Ovary (tissue), 3 donors: ENCODE measurements around the gene PLCL1.

Experiments used
- CTCF ChIP-seq, 3 donors: fragments of 450-650 bp in 2 of 3; fragments of 200-600 bp in 1 of 3; IDR thresholded peaks; one replicate each; pipeline versions ENCODE4 v1.5.1 to v1.8.0; 2016 to 2022; ENCODE audit warnings: antibody characterized with exemption in 3 of 3, mild to moderate bottlenecking in 1 of 3
- POLR2A ChIP-seq: fragments of 450-650 bp; IDR thresholded peaks from one replicate; pipeline ENCODE4 v1.6.1; 2017; ENCODE audit warnings: antibody characterized with exemption, mild to moderate bottlenecking, moderate library complexity
- donor health status: DM: no; HTN: no; CAD: no.

- TF ChIP-seq POLR2A = no peak
- TF ChIP-seq CTCF (IDR thresholded peaks at IDR 0.05) = no peak
Observed at GRCh38 chr2:197866455-197866854, 62.1 kb downstream of the PLCL1 start.
